Astrocyte (in vitro differentiated cells and primary cell): ENCODE measurements around the gene GLRA1.

Source experiments
- EZH2 ChIP-seq: IDR thresholded peaks from 2 replicates; pipeline ENCODE4 v1.6.1; 2012; ENCODE audit warnings: mild to moderate bottlenecking, low read length, inconsistent platforms; ENCODE audit not compliant: insufficient read depth
- TF ChIP-seq, protein P1 (sequence below): IDR thresholded peaks from 2 replicates; pipeline ENCODE4 v1.5.1; 2011; ENCODE audit warnings: low read depth, mild to moderate bottlenecking, inconsistent platforms, low read length, moderate library complexity; ENCODE audit not compliant: insufficient read depth

DNA sequence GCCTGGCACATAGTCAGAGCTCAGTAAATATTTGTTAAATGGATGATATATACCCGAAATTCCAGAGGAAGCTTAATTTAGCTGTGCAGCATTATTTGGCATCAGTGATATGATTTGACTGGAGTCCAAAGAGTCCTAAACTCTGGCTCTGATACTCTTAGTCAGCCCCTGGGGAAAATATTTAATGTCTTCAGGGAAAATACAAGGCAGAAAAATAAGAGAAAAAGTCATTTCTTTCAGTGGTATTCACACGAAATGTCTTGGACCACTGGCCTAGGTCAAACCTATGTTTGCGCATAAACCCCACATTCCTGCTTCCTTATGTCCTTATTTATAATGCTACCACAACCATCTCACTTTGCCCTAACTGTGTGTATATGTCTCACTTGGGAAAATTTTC, 23.8 kb downstream of the GLRA1 start:
- TF ChIP-seq, protein P1, sequence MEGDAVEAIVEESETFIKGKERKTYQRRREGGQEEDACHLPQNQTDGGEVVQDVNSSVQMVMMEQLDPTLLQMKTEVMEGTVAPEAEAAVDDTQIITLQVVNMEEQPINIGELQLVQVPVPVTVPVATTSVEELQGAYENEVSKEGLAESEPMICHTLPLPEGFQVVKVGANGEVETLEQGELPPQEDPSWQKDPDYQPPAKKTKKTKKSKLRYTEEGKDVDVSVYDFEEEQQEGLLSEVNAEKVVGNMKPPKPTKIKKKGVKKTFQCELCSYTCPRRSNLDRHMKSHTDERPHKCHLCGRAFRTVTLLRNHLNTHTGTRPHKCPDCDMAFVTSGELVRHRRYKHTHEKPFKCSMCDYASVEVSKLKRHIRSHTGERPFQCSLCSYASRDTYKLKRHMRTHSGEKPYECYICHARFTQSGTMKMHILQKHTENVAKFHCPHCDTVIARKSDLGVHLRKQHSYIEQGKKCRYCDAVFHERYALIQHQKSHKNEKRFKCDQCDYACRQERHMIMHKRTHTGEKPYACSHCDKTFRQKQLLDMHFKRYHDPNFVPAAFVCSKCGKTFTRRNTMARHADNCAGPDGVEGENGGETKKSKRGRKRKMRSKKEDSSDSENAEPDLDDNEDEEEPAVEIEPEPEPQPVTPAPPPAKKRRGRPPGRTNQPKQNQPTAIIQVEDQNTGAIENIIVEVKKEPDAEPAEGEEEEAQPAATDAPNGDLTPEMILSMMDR: no peak
- TF ChIP-seq EZH2: no peak
